ENCODE data around the gene CXorf38.

Gene CXorf38, protein sequence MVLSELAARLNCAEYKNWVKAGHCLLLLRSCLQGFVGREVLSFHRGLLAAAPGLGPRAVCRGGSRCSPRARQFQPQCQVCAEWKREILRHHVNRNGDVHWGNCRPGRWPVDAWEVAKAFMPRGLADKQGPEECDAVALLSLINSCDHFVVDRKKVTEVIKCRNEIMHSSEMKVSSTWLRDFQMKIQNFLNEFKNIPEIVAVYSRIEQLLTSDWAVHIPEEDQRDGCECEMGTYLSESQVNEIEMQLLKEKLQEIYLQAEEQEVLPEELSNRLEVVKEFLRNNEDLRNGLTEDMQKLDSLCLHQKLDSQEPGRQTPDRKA

DNA sequence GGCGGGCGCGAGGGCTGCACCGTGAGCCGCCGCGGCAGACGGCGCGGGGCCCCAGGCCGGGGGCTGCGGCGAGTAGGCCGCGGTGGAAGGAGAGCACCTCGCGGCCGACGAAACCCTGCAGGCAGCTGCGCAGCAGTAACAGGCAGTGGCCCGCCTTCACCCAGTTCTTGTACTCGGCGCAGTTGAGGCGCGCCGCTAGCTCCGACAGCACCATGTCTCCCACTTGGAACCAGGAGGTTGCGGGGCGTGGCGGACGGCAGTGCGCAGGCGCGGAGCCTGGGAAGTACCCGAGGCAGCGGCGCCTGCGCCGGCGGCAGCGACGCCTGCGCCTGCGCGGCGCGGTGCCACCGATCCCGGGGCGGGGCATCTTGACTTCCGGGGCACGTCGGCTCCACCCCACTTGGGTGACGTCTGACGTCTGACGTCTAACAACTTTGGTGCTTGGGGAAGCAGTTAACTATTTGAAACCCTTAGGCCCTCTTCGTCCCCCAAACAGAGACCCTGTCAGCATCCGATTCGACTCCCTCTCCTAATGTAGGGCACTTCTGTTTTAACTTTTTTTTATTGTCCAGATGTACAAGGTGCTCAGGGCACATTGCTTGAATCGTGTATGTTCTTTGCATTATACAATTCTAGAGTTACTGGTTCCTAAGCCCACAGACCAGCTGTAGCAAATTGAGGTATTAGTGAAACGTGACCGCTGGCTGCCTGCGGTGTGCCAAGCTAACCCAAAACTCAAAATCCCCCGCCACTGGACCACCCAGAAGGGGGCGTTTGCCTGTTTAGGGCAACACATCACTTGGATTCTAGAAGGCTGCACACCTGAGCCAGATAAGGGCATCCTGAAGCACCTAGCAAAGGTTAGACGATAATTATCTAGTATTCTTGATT lies at the start of gene CXorf38:
Gene CXorf38, minus strand, starts transcription at position 255 of the 891 bp plus-strand sequence. Its CDS starts 41 bp downstream, at position 214.
- peak; percentile 86 for ATAC-seq
- TF ChIP-seq ZC3H10 (CRISPR knock-in tag; IDR thresholded peaks at IDR 0.05) (no peak), GLIS3 (CRISPR knock-in tag; IDR thresholded peaks at IDR 0.05) (0 out of 2 replicates have a peak, but pooled peaks have one; percentile 30)

DNA sequence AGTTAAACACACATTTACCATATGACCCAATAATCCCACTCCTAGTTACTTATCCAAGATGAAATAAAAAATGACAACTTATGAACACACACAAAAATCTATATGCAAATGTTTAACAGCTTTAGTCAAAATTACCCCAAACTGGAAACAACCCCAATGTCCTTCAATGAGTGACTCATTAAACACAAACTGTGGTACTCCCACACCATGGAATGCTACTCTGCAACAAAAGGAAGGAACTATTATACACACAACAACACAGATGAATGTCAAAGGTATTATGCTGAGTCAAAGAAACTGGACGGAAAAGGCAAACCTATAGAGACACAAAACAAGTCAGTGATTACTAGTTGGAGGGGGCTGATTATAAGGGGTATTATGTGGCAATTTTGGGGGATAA lies 47.4 kb upstream of the CXorf38 start:
- no peak for ATAC-seq
- TF ChIP-seq, protein P1, sequence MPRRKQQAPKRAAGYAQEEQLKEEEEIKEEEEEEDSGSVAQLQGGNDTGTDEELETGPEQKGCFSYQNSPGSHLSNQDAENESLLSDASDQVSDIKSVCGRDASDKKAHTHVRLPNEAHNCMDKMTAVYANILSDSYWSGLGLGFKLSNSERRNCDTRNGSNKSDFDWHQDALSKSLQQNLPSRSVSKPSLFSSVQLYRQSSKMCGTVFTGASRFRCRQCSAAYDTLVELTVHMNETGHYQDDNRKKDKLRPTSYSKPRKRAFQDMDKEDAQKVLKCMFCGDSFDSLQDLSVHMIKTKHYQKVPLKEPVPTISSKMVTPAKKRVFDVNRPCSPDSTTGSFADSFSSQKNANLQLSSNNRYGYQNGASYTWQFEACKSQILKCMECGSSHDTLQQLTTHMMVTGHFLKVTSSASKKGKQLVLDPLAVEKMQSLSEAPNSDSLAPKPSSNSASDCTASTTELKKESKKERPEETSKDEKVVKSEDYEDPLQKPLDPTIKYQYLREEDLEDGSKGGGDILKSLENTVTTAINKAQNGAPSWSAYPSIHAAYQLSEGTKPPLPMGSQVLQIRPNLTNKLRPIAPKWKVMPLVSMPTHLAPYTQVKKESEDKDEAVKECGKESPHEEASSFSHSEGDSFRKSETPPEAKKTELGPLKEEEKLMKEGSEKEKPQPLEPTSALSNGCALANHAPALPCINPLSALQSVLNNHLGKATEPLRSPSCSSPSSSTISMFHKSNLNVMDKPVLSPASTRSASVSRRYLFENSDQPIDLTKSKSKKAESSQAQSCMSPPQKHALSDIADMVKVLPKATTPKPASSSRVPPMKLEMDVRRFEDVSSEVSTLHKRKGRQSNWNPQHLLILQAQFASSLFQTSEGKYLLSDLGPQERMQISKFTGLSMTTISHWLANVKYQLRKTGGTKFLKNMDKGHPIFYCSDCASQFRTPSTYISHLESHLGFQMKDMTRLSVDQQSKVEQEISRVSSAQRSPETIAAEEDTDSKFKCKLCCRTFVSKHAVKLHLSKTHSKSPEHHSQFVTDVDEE (CRISPR knock-in tag; IDR thresholded peaks at IDR 0.05) = no peak
- TF ChIP-seq, protein P2, sequence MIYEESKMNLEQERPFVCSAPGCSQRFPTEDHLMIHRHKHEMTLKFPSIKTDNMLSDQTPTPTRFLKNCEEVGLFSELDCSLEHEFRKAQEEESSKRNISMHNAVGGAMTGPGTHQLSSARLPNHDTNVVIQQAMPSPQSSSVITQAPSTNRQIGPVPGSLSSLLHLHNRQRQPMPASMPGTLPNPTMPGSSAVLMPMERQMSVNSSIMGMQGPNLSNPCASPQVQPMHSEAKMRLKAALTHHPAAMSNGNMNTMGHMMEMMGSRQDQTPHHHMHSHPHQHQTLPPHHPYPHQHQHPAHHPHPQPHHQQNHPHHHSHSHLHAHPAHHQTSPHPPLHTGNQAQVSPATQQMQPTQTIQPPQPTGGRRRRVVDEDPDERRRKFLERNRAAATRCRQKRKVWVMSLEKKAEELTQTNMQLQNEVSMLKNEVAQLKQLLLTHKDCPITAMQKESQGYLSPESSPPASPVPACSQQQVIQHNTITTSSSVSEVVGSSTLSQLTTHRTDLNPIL (CRISPR knock-in tag; IDR thresholded peaks at IDR 0.05; ENCODE audit: low read depth) = no peak
- TF ChIP-seq ISL1 (CRISPR knock-in tag; IDR thresholded peaks at IDR 0.05) = no peak
- TF ChIP-seq ZNF70 (CRISPR knock-in tag; IDR thresholded peaks at IDR 0.05) = no peak
- no peak for TF ChIP-seq GLIS3 (CRISPR knock-in tag; IDR thresholded peaks at IDR 0.05)

DNA sequence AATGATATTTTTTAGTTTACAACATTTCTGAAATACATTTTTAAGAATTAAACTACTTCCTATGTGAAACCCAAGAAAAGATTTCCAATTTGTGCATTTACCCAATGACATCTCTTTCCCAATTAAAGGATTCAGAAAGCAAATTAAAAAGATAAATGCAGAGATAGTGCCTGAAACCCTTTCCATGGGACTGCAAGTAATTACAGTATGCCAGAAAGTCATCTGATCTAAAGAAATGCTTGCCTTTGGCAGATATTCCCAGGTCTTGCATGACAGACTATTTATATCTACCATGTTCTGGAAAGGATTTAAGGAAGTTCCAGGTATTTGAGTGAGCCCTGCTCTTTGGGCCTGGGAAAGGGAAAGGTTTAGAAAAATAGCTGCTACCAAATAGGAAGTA lies 41.6 kb upstream of the CXorf38 start:
- TF ChIP-seq TCF4 (CRISPR knock-in tag; IDR thresholded peaks at IDR 0.05; ENCODE audit: borderline replicate concordance) (no peak), ISL1 (CRISPR knock-in tag; IDR thresholded peaks at IDR 0.05) (peak; percentile 53)
- ATAC-seq = no peak; the same call in 2 of the 3 replicates

DNA sequence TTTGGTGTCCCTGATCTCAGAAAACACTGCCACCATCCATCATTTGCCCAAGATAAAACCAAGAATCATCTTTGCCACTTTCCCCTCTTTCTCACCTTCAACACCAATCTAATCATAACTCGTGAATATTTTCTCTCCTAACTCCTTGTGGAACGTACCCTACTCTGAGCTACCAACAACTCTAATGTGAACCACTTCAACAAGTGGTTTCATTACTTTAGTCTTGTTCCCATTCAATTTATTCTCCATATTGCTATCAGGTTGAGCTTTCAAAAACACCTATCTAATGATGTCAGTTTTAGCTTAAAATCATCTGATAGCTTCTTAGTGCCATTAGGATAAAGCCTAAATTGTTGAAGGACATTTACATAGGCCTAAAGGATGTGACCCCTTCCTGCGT lies 39.8 kb upstream of the CXorf38 start:
- TF ChIP-seq, protein P3, sequence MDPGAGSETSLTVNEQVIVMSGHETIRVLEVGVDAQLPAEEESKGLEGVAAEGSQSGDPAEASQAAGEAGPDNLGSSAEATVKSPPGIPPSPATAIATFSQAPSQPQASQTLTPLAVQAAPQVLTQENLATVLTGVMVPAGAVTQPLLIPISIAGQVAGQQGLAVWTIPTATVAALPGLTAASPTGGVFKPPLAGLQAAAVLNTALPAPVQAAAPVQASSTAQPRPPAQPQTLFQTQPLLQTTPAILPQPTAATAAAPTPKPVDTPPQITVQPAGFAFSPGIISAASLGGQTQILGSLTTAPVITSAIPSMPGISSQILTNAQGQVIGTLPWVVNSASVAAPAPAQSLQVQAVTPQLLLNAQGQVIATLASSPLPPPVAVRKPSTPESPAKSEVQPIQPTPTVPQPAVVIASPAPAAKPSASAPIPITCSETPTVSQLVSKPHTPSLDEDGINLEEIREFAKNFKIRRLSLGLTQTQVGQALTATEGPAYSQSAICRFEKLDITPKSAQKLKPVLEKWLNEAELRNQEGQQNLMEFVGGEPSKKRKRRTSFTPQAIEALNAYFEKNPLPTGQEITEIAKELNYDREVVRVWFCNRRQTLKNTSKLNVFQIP (CRISPR knock-in tag; IDR thresholded peaks at IDR 0.05; ENCODE audit: borderline replicate concordance, low read depth) = no peak
- TF ChIP-seq, protein P4, sequence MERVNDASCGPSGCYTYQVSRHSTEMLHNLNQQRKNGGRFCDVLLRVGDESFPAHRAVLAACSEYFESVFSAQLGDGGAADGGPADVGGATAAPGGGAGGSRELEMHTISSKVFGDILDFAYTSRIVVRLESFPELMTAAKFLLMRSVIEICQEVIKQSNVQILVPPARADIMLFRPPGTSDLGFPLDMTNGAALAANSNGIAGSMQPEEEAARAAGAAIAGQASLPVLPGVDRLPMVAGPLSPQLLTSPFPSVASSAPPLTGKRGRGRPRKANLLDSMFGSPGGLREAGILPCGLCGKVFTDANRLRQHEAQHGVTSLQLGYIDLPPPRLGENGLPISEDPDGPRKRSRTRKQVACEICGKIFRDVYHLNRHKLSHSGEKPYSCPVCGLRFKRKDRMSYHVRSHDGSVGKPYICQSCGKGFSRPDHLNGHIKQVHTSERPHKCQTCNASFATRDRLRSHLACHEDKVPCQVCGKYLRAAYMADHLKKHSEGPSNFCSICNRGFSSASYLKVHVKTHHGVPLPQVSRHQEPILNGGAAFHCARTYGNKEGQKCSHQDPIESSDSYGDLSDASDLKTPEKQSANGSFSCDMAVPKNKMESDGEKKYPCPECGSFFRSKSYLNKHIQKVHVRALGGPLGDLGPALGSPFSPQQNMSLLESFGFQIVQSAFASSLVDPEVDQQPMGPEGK (CRISPR knock-in tag; IDR thresholded peaks at IDR 0.05; ENCODE audit: borderline replicate concordance) = no peak
- no peak for TF ChIP-seq ZFP3 (CRISPR knock-in tag; IDR thresholded peaks at IDR 0.05)
- ATAC-seq = no peak

DNA sequence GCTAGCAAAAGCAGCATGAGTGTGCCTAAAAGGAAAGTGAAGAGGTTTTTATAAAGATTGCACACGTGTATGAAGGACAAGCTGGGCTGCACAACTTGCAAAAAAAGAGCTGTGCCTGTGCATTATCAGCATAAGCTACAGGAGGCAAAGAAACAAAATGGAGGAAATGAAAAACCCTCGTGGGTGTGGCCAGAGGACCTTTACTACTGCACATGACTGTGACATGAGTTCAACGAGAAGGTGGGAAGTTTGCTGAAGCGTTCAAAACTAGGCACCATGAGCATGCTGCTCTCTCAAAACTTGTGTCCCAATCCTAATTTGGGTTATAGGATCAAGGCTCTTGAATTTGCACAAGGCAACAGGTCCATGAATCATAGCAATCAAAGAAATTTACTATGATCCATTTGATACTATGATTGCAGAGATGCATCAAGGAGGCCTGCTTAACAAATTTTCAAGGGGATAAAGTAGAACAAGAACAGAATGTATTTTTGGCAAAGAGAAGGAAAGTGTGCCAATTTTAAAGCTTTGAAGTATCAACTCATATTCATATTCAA lies 38.1 kb upstream of the CXorf38 start:
- ATAC-seq = no peak
- TF ChIP-seq, protein P3 (CRISPR knock-in tag; IDR thresholded peaks at IDR 0.05; ENCODE audit: borderline replicate concordance, low read depth) = no peak
- TF ChIP-seq ZNF70 (CRISPR knock-in tag; IDR thresholded peaks at IDR 0.05) (no peak), GLIS3 (CRISPR knock-in tag; IDR thresholded peaks at IDR 0.05) (no peak), OSR1 (CRISPR knock-in tag; IDR thresholded peaks at IDR 0.05) (no peak), CSDC2 (CRISPR knock-in tag; IDR thresholded peaks at IDR 0.05) (no peak), TOX (CRISPR knock-in tag; IDR thresholded peaks at IDR 0.05; ENCODE audit: borderline replicate concordance) (no peak), BACH2 (CRISPR knock-in tag; IDR thresholded peaks at IDR 0.05; ENCODE audit: borderline replicate concordance) (no peak), ZC3H10 (CRISPR knock-in tag; IDR thresholded peaks at IDR 0.05) (no peak), ZNF8 (CRISPR knock-in tag; IDR thresholded peaks at IDR 0.05) (no peak)
- TF ChIP-seq, protein P1 (CRISPR knock-in tag; IDR thresholded peaks at IDR 0.05) = no peak
- TF ChIP-seq, protein P5, sequence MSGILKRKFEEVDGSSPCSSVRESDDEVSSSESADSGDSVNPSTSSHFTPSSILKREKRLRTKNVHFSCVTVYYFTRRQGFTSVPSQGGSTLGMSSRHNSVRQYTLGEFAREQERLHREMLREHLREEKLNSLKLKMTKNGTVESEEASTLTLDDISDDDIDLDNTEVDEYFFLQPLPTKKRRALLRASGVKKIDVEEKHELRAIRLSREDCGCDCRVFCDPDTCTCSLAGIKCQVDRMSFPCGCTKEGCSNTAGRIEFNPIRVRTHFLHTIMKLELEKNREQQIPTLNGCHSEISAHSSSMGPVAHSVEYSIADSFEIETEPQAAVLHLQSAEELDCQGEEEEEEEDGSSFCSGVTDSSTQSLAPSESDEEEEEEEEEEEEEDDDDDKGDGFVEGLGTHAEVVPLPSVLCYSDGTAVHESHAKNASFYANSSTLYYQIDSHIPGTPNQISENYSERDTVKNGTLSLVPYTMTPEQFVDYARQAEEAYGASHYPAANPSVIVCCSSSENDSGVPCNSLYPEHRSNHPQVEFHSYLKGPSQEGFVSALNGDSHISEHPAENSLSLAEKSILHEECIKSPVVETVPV (CRISPR knock-in tag; IDR thresholded peaks at IDR 0.05) = no peak
